HG03045 (cell line): Measurements from ENCODE around the gene VAMP8.
A peak's percentile ranks its signal among the peaks of the same experiment; 100 is the strongest.
"Not testable (repeated sequence)": the region's sequence is repeated elsewhere in the genome, so short reads cannot be mapped to it uniquely, and the experiment has no call there.

ENCODE experiments used
- ATAC-seq: cut with Tn5 transposase; IDR thresholded peaks from one replicate; pipeline ENCODE4 v1.9.1; 2021; ENCODE audit warnings: mild to moderate bottlenecking, moderate library complexity; ENCODE audit not compliant: unreplicated experiment

The VAMP8 gene

DNA sequence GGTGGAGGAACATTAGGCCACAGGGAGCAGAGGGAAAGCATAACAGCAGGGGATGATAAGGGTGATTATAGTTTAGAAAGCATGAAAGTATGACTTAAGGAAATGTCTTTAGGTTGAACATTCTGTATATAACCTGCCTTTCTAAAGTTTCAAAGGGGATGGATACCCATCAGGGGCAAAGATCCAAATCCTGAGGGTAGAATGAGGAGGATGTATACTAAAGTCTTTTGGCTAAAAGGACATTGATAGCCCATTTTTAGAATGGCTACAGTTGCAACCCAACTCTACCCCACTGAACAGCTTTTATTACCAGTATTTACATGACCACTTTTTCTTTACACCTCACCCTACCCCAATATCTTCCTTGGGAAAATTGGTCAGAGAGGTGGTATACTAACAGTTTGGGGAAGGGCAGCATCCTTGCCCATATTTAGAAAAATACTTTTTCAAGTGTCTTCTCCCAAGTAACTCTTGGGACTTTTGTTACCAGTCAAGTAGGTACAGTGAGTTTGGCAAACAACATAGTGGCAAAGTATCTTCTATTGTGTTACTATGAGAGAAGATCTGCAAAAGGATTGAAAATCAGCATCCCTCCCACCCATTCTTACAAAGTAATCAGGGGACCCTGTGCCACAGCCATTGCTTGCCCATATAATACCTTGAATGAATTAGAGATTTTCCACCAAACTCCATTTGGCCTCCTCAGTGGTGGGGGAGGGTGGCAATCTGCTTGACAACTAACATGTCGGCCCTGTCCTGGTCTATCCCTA, 30.1 kb upstream of the VAMP8 start:
- ATAC-seq = no peak

DNA sequence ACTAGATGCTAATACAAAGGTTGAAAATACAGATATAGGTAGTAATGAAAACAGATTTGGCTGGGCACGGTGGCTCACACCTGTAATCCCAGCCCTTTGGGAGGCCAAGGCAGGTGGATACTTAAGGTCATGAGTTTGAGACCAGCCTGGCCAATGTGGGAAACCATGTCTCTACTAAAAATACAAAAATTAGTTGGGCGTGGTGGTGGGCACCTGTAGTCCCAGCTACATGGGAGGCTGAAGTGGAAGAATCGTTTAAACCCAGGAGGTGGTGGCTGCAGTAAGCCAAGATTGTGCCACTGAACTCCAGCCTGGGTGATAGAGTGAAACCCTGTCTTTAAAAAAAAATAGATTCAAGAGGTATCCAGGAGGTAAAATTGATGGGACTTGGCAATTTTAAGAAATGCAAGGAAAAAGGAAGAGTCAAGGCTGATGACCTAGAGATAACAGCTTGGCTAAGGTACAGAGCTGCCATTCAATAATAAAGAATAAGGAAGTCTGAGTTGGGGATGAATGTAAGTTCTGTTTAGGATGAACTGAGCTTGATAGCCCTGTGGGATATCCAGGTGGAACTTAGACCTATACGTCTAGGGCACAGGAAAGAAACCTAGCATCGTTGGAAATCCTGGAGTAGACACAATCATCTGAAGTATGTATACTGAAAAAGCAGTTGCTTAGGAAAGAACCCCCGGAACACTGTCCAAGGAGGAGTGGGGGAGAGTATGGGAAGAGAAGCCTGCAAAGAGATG, 29.4 kb upstream of the VAMP8 start:
- no peak for ATAC-seq

DNA sequence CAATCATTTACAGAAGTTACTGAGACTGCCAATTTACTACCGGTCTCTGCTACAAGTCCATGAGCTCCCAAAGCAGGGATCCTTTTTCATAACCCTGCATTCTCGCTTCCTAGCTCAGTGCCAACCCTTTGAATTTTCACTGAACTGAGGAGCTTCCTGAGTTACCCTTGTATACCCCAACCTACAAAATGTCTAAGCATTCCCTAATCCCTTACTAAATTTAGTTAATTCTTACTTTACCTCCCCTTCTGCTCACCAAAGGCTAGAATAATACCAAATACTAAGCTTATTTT, 28.8 kb upstream of the VAMP8 start:
- ATAC-seq = no peak

DNA sequence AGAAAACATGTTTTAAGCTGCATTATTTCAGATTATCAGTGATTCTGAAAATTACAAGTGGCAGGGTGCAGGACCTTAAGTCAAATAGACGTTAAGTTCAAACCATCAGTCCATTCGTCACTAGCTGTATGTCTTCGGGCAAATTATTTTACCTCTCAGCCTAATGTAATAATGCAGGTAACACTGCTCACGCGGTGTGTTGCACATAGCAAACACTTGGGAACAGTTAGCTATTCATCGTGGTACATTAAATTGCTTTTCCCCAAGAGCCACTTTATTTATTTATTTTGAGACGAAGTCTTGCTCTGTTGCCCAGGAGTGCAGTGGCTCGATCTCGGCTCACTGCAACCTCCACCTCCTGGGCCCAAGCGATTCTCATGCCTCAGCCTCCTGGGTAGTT, 28.3 kb upstream of the VAMP8 start:
- no peak for ATAC-seq

DNA sequence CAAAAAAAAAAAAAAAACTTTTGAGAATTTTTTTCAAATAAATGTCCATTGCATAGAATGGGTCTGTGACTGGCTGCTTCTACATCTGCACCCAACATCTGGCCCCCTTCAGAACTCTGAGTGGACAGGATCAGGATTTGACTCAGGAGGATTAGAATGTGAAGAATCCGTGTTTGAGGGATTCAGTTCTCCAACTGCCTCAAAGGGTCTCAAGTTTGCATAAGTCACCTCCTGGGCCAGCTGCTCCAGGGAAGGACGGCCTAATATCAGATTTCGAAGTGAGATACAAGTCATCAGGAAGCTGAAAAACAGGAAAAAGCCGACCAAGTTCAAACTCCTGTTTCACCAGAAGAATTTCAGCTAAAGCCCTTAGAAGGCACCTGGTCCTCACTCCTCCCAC, 27.6 kb upstream of the VAMP8 start:
- ATAC-seq = no peak

DNA sequence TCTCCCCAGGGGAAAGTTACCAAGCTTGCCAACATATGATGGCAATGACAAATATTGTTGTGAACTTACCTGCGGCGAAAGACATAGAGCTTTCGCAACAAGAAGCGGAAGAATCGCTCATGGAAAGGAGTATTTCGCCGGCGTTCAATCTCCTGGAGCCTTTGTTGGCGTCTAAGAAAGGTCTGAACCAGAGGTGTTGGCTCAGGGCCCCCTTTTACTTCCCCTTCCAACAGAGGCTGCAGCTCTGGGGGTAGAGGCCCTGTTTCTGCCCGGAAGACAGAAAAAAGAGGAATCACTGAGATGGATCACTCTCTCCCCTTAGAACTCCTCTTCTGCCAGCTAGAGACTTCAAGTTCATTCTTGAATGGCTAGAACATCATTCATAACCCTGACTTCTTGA, 26.9 kb upstream of the VAMP8 start:
- no peak for ATAC-seq

DNA sequence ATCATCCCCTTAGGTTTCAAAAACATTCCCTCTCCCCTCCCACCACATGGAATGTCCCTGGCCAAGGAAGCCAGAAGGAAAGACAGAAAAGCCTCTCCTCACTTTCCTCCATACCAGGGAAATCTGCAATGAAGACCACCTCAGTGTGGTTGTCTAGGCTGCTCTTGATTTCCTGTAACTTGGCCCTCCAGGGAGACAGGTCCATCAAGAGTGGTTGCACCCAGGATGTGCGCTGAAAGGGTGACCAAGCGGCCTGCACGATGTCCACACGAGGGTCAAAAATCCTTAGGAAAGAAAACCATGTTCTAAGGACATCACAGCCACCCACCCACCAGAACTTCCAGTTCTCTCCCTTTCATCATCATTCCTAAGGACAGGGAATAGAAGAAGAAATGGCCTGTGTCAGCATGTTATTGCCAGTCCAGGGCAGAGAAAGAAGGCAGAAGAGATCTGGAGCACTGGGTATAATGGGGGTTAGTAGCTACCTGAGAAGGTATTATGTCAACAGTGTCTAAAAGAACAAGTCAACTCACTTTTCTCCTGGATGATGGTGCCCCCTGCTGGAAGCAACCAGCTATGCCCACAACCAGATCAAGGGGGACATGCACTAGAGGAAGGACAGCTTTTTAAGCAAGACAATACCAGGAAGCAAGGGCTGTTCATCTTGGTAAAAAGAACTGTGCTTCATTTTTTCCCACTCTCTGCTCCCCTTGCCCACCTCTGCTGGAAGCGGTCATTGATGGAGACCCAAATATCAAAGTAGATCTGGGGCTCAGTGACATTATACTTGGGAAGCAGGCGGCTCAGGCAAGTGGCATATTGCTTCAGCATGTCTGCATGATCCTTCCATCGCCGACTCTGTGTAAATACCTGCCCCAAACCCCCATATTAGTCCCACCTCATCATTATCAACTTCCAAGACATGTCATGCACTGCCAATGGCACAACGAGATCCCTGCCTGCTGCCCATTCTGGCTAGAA, 25.4 kb upstream of the VAMP8 start:
- no peak for ATAC-seq

DNA sequence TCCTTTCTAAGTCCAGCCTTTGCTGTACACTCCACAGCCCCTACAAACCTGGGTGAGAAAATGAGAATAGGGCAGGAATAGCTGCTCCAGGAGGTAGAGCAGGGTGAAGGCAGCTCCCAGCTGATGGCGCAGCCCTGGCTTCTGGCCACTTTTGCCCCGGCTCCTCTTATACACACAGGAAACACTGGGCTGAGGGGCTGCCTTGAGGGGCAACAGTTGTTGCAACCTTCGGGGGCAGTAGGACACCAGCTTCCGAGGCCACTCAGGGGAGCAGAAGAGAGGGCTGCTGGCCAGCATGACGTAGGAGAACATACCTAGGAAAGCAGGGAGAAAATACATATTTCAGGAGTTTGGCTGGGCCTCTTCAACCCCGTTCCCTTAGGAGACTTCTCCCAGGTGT, 24.2 kb upstream of the VAMP8 start:
- no peak for ATAC-seq

DNA sequence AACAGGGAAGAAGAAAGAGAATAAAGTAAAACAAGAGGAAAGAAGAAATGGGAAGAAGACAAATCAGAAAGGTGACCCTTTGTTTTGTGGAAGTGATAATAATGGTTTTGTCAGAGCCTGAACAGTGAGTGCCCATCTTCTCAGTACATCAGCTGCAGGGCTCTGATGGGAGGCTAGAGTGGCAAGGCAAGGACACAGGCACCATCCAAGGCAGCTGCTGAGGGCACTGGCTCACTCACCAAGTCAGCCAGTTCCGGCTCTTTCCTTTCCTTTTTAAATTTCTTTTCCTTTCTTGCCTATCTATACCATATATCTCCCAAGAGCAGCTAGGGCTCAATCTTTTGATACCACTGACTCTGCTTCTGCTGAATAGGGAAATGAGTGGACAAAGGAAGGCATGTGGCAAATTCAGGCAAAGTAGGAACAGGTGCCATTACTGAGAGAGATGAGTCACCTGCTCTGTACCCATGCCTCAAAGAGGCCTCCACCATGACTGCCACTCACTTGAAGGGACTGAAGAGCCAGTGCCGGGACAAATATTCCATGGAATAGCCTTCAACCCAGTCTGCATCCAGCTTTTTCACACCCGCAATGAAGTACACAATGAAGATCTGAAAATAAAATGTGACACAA, 22.3 kb upstream of the VAMP8 start:
- no peak for ATAC-seq

DNA sequence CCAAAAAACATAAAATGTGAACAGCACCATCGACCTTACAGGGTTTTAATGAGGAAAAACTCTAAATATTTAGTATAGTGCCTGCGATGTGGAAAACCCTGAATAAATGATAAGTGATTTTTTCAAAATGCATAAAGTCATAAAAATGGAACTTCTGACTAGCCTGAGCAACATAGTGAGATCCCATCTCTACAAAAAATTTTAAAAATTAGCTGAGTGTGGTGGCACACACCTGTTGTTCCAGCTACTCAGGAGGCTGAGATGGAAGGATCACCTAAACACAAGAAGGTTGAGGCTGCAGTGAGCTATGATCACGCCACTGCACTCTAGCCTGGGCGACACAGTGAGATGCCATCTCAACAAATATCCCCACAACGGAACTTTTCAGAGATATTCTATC, 20.3 kb upstream of the VAMP8 start:
- ATAC-seq = no peak

DNA sequence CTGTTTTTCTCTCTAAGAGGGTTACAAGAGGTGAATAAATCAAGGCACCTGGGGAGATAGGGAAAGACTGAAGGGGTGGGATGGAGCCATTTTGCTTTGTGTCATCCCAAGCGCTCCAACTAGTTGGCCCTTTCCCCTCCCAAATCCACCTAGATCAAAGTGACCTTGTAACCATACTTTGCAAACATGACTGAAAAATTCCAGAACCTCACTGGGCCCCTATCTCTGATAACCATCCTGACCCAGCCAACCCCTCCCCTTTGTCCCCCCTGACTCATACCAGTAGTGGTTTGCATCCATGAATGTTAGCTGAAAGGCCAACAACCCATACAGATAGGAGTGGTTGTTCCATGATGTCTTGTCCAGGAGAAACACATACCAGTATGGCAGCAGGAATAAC, 19.2 kb upstream of the VAMP8 start:
- no peak for ATAC-seq

DNA sequence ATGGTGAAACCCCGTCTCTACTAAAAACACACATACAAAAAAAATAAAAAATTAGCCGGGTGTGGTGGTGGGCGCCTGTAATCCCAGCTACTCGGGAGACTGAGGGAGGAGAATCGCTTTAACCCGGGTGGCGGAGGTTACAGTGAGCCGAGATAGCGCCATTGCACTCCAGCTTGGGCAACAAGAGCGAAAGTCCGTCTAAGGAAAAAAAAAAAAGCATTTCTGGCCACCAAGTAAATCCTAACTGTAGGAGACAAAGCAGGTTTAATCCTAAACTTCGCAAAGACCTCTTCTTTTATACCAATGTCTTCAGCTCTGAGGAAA, 17.0 kb upstream of the VAMP8 start:
- not testable (repeated sequence) for ATAC-seq

DNA sequence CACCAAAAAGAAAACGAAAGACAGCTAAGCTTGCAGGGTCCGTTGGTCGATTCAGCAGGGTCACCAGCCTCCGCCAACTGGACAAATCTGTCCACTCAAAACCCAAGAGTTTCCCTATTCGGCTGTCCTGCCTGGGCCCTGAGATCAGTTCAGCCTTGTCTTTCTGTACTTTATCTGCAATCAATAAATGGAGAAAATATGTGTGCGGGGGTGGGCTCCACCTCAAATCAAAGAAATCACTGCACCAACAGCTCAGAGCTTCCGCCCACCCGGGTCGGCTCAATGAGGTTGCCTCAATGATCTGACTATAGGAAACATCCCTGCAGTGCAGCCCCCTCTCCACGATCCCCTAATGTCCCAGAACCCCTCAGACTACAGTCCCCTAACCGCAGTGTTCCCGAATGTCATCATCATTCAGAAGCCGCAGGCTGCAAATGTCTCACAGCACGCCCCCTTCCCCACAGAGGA, 16.5 kb upstream of the VAMP8 start:
- peak; percentile 33 for ATAC-seq

DNA sequence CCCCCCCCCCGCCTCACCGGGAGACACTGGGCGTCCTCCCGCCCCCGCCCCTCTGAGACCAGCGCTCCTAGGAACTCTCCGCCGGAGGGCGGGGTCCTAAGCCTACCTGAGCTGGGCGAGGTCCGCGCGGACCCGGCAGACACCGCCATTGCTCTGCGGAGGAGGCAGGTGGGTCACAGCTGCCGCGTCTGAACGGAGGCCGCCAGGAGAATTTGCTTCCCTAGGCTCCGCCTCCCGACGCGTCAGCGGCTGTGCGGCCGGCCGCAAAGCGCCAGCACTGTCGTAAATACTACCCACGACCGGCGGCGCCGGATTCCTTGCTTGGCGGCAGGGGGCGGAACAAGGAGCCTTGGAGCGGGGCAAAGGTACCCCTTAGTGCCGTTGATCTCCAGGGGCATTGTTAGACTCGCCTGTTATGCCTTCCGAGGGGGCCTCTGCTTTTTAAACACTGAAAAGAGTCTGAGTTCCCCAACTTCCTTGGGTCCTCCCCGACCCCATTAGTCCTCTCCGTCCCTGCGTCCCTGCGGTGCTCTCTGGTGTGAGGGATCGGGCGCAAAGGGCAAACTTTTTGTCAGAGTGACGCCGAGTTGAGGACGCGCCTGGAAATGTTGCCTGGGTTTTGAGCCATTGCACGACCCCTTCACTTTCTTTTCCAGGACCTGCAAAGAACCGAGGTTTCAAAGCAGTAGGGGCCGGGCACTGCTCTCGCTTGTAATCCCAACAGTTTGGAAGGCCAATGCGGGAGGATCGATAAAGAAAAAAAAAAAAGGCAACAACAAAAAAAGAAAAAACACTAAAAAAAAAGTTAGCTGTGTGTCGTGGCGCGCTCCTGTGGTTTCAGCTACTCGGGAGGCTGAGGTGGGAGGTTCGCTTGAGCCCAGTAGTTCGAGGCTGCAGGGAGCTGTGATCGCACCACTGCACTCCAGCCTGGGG, 15.8 kb upstream of the VAMP8 start, which contains the start of gene GGCX:
Gene GGCX (minus strand): TSS at position 214 of the 933 bp plus-strand sequence. CDS start 65 bp downstream, at position 149.
- ATAC-seq = peak; percentile 92

DNA sequence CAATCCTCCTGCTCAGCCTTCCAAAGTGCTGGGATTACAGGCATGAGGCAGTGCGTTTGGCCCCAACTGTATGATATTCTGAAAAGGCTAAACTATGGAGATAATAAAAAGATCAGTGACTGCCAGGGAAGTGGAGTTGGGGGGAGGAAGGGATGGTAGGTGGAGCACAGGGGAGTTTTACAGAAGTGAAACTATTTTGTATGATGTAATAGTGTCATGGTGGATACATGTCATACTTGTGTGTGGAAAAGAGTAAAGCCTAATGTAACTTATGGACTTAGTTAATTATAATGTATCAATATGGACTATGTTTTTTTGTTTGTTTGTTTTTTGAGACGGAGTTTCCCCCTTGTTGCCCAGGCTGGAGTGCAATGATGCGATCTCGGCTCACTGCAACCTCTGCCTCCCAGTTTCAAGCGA, 13.2 kb upstream of the VAMP8 start:
- ATAC-seq = no peak

DNA sequence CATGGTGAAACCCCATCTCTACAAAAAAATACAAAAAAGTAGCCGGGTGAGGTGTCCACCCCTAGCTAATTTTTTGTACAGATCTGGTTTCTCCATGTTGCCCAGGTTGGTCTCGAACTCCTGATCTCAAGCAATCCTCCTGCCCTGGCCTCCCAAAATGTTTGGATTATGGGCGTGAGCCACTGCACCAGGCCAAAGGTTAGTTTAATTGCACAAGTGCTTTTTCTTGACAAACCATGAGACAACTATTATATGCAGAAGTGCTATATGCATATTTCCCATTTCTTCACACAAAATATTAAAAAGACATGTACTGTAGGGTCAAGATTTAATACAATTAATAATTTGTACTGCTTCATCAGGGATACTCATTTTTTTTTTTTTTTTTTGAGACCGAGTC, 11.1 kb upstream of the VAMP8 start:
- no peak for ATAC-seq

DNA sequence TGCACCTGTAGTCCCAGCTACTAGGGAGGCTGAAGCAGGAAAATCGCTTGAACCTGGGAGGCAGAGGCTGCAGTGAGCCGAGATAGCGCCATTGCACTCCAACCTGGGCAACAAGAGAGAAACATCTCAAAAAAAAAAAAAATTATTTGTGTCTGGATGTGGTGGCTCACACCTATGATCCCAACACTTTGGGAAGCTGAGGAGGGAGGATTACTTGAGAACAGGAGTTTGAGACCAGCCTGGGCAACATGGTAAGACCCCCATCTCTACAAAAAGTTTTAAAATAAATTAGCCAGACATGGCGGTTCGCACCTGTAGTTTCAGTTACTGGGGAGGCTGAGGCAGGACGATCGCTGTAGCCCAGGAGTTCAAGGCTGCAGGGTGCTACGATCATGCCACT, 1.6 kb upstream of the VAMP8 start:
- ATAC-seq = no peak

DNA sequence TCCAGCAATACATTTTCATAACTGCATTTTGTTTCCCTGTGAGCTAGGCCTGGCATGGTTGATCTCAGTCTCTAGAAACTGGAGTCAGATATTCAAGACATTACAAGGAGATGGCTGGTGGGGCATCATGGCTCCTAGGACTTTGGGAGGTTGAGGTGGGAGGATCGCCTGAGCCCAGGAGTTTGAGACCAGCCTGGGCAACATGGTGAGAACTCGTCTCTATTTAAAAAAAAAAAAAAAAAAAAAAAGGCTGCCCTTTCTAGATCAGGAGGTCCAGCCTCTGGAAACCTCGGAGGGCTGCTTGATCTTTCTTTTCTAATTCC, 362 bp upstream of the VAMP8 start:
- no peak for ATAC-seq

DNA sequence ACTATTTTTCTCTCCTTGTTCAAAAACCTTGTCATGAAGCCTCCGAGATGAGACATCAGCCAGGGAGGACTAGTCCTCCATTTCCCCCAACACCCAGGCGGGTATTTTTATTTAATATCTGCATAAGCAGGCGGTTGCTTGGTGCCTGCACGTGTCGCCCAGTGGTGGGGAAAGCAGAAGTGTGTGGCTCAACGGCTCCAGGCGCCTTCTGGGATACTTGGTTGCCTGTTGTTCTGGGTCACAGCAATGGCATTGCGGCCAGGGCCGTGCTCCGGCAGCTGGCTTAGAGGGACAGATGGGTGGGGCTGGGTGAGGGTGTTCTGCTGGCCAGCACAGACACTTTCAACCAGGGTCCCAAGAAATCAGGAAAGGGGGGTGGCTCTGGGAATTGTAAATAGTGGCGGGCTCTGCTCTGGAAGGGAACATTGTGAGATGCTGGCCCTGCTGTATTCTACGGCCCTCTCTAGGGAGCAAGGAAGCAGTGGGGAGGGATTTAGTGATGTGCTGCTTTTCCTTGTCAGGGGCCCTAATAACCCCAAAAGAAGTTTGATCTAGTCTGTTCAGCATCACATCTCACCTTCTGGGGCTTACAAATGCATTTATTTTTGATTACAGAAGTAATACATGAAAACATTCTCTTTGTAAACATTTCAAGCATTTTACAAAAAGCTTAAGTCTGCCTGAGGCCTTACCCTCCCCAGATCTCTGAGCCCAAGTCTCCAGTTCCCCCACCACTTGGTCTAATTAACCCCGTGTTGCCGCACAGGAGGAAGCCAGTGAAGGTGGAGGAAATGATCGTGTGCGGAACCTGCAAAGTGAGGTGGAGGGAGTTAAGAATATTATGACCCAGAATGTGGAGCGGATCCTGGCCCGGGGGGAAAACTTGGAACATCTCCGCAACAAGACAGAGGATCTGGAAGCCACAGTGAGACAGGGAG, 1.1 kb downstream of the VAMP8 start:
- ATAC-seq = no peak
